ENCODE results near the gene KCNN1.

GRCh38 chr19:17944301-17944700 is 22.6 kb upstream of the KCNN1 start:
- TF ChIP-seq, protein P1, sequence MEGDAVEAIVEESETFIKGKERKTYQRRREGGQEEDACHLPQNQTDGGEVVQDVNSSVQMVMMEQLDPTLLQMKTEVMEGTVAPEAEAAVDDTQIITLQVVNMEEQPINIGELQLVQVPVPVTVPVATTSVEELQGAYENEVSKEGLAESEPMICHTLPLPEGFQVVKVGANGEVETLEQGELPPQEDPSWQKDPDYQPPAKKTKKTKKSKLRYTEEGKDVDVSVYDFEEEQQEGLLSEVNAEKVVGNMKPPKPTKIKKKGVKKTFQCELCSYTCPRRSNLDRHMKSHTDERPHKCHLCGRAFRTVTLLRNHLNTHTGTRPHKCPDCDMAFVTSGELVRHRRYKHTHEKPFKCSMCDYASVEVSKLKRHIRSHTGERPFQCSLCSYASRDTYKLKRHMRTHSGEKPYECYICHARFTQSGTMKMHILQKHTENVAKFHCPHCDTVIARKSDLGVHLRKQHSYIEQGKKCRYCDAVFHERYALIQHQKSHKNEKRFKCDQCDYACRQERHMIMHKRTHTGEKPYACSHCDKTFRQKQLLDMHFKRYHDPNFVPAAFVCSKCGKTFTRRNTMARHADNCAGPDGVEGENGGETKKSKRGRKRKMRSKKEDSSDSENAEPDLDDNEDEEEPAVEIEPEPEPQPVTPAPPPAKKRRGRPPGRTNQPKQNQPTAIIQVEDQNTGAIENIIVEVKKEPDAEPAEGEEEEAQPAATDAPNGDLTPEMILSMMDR (IDR thresholded peaks at IDR 0.05) = no peak
- no peak for TF ChIP-seq ZFX (IDR thresholded peaks at IDR 0.05; ENCODE audit: borderline replicate concordance)
